Loucy (cell line): ENCODE data around the gene RSU1.

Source experiments
- CTCF ChIP-seq: fragments of 200-600 bp; sonication (generic); conservative IDR thresholded peaks from 2 replicates; pipeline ENCODE4 v1.5.1; 2014; ENCODE audit warnings: mild to moderate bottlenecking, antibody characterized with exemption, low read length
- EZH2phosphoT487 ChIP-seq: fragments of 200-600 bp; IDR thresholded peaks from 2 replicates; pipeline ENCODE4 v1.6.1; 2018; ENCODE audit warnings: antibody characterized with exemption, mild to moderate bottlenecking, moderate library complexity, borderline replicate concordance

- TF ChIP-seq CTCF (no peak), EZH2phosphoT487 (no peak)
Observed at GRCh38 chr10:16750461-16750860, 66.8 kb downstream of the RSU1 start.
